MM.1S (cell line): ENCODE measurements around the gene TUBGCP6.

Experiments
- EZH2 ChIP-seq: fragments of 300-600 bp; sonication (generic); optimal IDR thresholded peaks from 2 replicates; pipeline ENCODE3; 2017; ENCODE audit warnings: low read depth, mild to moderate bottlenecking, antibody characterized with exemption, low read length, mixed read lengths
- EZH2phosphoT487 ChIP-seq: fragments of 300-600 bp; sonication (generic); IDR thresholded peaks from 2 replicates; pipeline ENCODE4 v1.6.1; 2018; ENCODE audit warnings: antibody characterized with exemption, low read length
- TF ChIP-seq, protein P1 (sequence below): fragments of 300-600 bp; sonication (generic); IDR thresholded peaks from 2 replicates; pipeline ENCODE4 v1.5.1; 2016; ENCODE audit warnings: antibody characterized with exemption, low read length, mixed read lengths

DNA sequence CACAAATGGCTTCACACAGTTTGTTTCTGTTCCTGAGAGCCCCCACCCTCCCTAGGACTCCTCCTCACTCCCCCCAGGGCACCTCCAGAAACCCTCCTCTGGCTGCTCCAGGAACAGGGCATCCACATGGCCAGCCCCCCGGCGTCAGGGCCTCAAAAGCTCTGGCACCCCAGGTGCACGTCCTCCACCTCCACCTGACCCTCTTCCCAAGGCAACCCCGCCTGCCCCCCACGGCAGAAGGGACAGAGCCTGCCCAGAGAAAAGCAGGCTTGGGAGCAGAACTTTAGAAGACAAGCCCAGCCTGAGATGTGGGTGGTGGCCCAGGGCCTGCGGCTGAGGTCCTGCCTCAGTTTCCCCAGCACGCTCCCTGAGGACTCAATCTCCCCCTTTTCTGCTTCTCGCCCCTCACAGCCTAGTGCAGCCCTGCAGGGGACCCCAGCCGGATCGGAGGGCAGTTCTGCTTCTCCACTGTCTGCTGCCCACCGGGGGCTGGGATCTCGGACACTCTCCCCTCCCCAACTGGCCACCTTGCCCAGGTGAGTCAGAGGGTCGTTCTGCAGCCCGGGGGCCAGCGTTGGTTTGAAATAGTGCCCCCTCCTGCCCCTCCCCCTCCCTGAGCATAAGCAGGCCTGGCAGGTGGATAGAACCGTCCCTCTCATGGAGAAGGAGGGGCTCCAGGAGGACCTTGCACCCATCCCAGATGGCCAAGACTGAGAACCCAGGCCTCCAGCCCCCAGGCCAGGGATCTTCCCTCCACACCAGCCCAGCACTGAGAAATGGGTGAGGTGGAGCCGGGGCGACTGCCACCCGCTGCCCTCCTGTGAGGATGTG is 61.5 kb downstream of the TUBGCP6 start:
- TF ChIP-seq, protein P1, sequence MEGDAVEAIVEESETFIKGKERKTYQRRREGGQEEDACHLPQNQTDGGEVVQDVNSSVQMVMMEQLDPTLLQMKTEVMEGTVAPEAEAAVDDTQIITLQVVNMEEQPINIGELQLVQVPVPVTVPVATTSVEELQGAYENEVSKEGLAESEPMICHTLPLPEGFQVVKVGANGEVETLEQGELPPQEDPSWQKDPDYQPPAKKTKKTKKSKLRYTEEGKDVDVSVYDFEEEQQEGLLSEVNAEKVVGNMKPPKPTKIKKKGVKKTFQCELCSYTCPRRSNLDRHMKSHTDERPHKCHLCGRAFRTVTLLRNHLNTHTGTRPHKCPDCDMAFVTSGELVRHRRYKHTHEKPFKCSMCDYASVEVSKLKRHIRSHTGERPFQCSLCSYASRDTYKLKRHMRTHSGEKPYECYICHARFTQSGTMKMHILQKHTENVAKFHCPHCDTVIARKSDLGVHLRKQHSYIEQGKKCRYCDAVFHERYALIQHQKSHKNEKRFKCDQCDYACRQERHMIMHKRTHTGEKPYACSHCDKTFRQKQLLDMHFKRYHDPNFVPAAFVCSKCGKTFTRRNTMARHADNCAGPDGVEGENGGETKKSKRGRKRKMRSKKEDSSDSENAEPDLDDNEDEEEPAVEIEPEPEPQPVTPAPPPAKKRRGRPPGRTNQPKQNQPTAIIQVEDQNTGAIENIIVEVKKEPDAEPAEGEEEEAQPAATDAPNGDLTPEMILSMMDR = no peak
- no peak for TF ChIP-seq EZH2phosphoT487
- no peak for TF ChIP-seq EZH2
